ENCODE measurements around the gene CIAO2A.
A peak's percentile ranks its signal among the peaks of the same experiment; 100 is the strongest.

CIAO2A gene

DNA sequence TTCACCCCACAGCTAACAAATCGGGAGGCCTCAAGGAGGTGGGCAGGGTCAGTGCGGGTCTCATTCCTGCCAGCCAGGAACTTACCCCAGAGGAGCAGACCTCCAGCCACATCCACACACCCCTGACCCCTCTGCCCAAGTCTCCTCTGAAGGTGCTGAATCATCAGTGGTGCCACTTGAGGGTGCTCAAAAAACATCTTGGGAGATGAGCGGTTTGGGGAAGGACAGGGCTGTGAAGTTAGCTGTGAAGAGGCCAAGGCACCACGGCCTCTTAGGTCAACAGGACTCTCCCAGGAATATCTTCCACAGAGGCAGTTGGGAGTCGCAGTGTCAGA is 48.6 kb downstream of the CIAO2A start:
- Histone ChIP-seq H3K4me1 (ENCODE audit: control insufficient read depth, insufficient read depth, low read length) (peaks cover 20% of the 10 kb centered on the region), H3K36me3 (ENCODE audit: control insufficient read depth, insufficient read depth, low read length) (no peaks in the 10 kb centered on the region), H3K27me3 (ENCODE audit: control insufficient read depth, insufficient read depth, low read length) (peaks cover 7% of the 10 kb centered on the region), H3K4me3 (ENCODE audit: low read length) (peak overlapping the region; percentile 73), H3K9ac (ENCODE audit: low read length) (peak overlapping the region; percentile 72), H3K9me3 (ENCODE audit: control insufficient read depth, low read length) (no peaks in the 10 kb centered on the region)

GRCh38 chr15:64044300-64045100 is 49.1 kb downstream of the CIAO2A start:
- Histone ChIP-seq H3K27me3 (ENCODE audit: control insufficient read depth, insufficient read depth, low read length) (peaks cover 7% of the 10 kb centered on the region), H3K9ac (ENCODE audit: low read length) (peak overlapping the region; percentile 72), H3K4me1 (ENCODE audit: control insufficient read depth, insufficient read depth, low read length) (peaks cover 20% of the 10 kb centered on the region), H3K9me3 (ENCODE audit: control insufficient read depth, low read length) (no peaks in the 10 kb centered on the region), H3K4me3 (ENCODE audit: low read length) (peak overlapping the region; percentile 73), H3K36me3 (ENCODE audit: control insufficient read depth, insufficient read depth, low read length) (no peaks in the 10 kb centered on the region)

DNA sequence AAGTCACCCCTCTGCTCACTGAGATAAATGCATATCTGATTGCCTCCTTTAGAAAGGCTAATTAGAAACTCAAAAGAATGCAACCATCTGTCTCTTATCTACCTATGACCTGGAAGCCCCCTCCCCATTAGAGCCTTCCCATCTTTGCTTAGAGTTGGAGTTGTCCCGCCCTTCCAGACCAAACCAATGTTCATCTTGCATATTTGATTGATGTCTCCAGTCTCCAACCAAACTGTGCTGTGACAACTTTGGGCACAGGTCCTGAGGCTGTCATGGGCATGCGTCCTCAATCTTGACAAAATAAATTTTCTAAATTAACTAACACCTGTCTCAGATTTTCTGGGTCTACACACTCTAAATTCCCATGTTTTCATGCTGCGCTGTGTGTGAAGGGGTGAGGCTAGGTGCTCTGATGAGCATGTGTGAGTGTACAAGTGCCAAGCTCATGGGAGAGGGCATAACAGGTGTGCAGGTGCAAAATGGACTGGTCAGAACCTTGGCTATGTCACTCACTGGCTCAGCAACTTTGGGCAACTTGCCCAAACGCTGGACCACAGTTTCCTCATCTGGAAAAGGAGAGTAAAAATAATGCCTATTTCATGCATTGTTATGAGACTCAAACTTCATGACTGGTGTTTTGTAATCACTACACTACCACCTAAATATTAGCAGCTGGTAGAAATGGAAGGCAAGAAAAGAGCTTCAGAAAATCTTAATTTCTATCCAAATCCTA is 54.6 kb downstream of the CIAO2A start:
- H3K27me3 ChIP-seq (ENCODE audit: control insufficient read depth, insufficient read depth, low read length), result no peaks in the 10 kb centered on the region
- no peak overlapping the region for H3K9ac ChIP-seq (ENCODE audit: low read length)
- H3K36me3 ChIP-seq (ENCODE audit: control insufficient read depth, insufficient read depth, low read length), result peaks cover 12% of the 10 kb centered on the region
- no peak overlapping the region for H3K4me3 ChIP-seq (ENCODE audit: low read length)
- H3K4me1 ChIP-seq (ENCODE audit: control insufficient read depth, insufficient read depth, low read length), result no peaks in the 10 kb centered on the region
- H3K9me3 ChIP-seq (ENCODE audit: control insufficient read depth, low read length), result no peaks in the 10 kb centered on the region

GRCh38 chr15:64037966-64038365 is 55.7 kb downstream of the CIAO2A start:
- H3K9ac ChIP-seq (ENCODE audit: low read length), result no peak overlapping the region
- H3K36me3 ChIP-seq (ENCODE audit: control insufficient read depth, insufficient read depth, low read length), result peaks cover 12% of the 10 kb centered on the region
- H3K4me1 ChIP-seq (ENCODE audit: control insufficient read depth, insufficient read depth, low read length), result no peaks in the 10 kb centered on the region
- no peaks in the 10 kb centered on the region for H3K9me3 ChIP-seq (ENCODE audit: control insufficient read depth, low read length)
- no peak overlapping the region for H3K4me3 ChIP-seq (ENCODE audit: low read length)
- no peaks in the 10 kb centered on the region for H3K27me3 ChIP-seq (ENCODE audit: control insufficient read depth, insufficient read depth, low read length)

- no peaks in the 10 kb centered on the region for H3K27me3 ChIP-seq (ENCODE audit: control insufficient read depth, insufficient read depth, low read length)
- no peak overlapping the region for H3K9ac ChIP-seq (ENCODE audit: low read length)
- no peaks in the 10 kb centered on the region for H3K4me1 ChIP-seq (ENCODE audit: control insufficient read depth, insufficient read depth, low read length)
- H3K36me3 ChIP-seq (ENCODE audit: control insufficient read depth, insufficient read depth, low read length), result peaks cover 12% of the 10 kb centered on the region
- H3K9me3 ChIP-seq (ENCODE audit: control insufficient read depth, low read length), result no peaks in the 10 kb centered on the region
- no peak overlapping the region for H3K4me3 ChIP-seq (ENCODE audit: low read length)
Measured at GRCh38 chr15:64037116-64037515, 56.5 kb downstream of the CIAO2A start.

DNA sequence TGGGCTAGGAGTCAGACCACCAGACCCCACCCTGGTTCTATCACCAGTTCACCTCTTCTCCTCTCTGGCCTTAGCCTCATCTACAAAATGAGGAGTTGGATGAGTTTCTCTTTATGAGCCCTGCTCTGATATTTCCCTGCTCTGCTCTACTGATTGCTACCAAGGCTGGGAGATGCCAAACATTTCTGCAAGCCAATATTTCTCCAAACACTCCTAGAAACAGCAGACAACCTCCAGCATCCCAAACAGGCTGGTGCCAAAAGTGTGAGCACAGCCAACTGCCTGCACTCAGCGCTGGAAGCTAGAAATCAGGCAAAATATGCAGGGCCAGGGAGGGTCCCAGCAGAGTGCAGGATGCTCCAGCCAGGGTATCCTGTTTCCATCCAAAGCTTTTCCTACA is 58.1 kb downstream of the CIAO2A start:
- Histone ChIP-seq H3K36me3 (ENCODE audit: control insufficient read depth, insufficient read depth, low read length) (peaks cover 12% of the 10 kb centered on the region), H3K4me1 (ENCODE audit: control insufficient read depth, insufficient read depth, low read length) (no peaks in the 10 kb centered on the region), H3K4me3 (ENCODE audit: low read length) (no peak overlapping the region), H3K9me3 (ENCODE audit: control insufficient read depth, low read length) (no peaks in the 10 kb centered on the region), H3K27me3 (ENCODE audit: control insufficient read depth, insufficient read depth, low read length) (no peaks in the 10 kb centered on the region), H3K9ac (ENCODE audit: low read length) (no peak overlapping the region)

DNA sequence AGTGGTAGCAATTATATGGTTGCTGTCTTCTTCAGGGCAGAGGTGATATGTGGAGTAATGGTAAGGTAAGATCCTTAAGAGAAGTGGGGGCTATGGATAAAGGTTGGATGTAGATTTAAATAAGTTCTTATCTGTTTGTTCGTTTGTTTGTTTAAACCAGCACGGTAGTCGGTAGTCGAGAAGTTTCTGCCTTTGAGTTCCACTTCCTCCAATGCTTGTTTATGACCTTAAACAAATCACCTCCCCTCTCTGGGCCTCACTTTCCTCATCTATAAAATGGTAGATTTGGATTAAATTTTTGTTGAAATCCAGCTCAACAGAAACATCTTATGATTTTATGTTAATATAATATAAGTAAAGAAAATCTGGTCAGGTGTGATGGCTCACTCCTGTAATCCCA is 59.1 kb downstream of the CIAO2A start:
- Histone ChIP-seq H3K4me1 (ENCODE audit: control insufficient read depth, insufficient read depth, low read length) (peaks cover 1% of the 10 kb centered on the region), H3K36me3 (ENCODE audit: control insufficient read depth, insufficient read depth, low read length) (peaks cover 12% of the 10 kb centered on the region), H3K9me3 (ENCODE audit: control insufficient read depth, low read length) (no peaks in the 10 kb centered on the region), H3K27me3 (ENCODE audit: control insufficient read depth, insufficient read depth, low read length) (no peaks in the 10 kb centered on the region), H3K9ac (ENCODE audit: low read length) (no peak overlapping the region), H3K4me3 (ENCODE audit: low read length) (no peak overlapping the region)

DNA sequence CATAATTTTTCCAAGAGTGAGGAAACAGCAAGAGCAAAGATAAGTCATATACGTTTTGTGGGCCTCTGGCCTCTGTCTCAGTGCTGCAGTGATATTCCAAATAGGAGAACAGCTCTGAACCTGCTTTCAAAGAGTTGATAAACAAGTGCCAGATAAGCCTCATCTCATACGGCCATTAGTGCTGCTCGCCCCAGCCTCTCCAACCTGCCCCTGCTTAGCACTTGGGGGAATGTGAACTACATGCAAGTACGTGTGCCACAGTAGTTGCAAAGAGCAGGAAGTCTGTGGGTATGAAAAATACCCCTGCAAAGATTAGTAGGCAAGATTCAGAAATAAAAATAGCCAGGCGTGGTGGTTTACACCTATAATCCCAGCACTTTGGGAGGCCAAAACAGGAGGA is 61.3 kb downstream of the CIAO2A start:
- H3K4me1 ChIP-seq (ENCODE audit: control insufficient read depth, insufficient read depth, low read length), result peaks cover 11% of the 10 kb centered on the region
- no peaks in the 10 kb centered on the region for H3K27me3 ChIP-seq (ENCODE audit: control insufficient read depth, insufficient read depth, low read length)
- no peaks in the 10 kb centered on the region for H3K9me3 ChIP-seq (ENCODE audit: control insufficient read depth, low read length)
- H3K36me3 ChIP-seq (ENCODE audit: control insufficient read depth, insufficient read depth, low read length), result peaks cover 9% of the 10 kb centered on the region
- H3K4me3 ChIP-seq (ENCODE audit: low read length), result no peak overlapping the region
- no peak overlapping the region for H3K9ac ChIP-seq (ENCODE audit: low read length)

- Histone ChIP-seq H3K9me3 (ENCODE audit: control insufficient read depth, low read length) (no peaks in the 10 kb centered on the region), H3K9ac (ENCODE audit: low read length) (no peak overlapping the region), H3K36me3 (ENCODE audit: control insufficient read depth, insufficient read depth, low read length) (peaks cover 6% of the 10 kb centered on the region), H3K27me3 (ENCODE audit: control insufficient read depth, insufficient read depth, low read length) (no peaks in the 10 kb centered on the region), H3K4me1 (ENCODE audit: control insufficient read depth, insufficient read depth, low read length) (peaks cover 24% of the 10 kb centered on the region), H3K4me3 (ENCODE audit: low read length) (no peak overlapping the region)
Measured at GRCh38 chr15:64030123-64030522, 63.5 kb downstream of the CIAO2A start.

DNA sequence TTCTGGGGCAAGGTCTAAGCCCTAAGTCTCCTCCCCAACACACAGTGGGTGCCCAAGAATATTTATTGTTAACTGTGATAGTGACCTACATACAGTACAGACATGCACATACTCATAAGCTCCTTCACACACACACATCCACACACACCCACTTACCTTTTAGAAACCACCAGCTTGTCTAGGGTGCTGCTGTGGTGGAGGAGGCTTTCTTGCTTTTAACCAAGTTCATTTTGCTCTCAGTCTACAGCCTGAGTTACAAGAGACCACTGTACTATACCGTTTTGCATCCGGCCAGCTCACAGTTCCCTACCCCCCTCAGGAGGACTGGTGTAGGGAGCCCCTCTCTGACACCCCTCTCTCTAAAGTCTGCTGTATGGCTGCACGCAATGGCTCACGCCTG is 64.0 kb downstream of the CIAO2A start:
- no peaks in the 10 kb centered on the region for H3K9me3 ChIP-seq (ENCODE audit: control insufficient read depth, low read length)
- no peaks in the 10 kb centered on the region for H3K27me3 ChIP-seq (ENCODE audit: control insufficient read depth, insufficient read depth, low read length)
- peaks cover 29% of the 10 kb centered on the region for H3K4me1 ChIP-seq (ENCODE audit: control insufficient read depth, insufficient read depth, low read length)
- peaks cover 6% of the 10 kb centered on the region for H3K36me3 ChIP-seq (ENCODE audit: control insufficient read depth, insufficient read depth, low read length)
- no peak overlapping the region for H3K4me3 ChIP-seq (ENCODE audit: low read length)
- no peak overlapping the region for H3K9ac ChIP-seq (ENCODE audit: low read length)

DNA sequence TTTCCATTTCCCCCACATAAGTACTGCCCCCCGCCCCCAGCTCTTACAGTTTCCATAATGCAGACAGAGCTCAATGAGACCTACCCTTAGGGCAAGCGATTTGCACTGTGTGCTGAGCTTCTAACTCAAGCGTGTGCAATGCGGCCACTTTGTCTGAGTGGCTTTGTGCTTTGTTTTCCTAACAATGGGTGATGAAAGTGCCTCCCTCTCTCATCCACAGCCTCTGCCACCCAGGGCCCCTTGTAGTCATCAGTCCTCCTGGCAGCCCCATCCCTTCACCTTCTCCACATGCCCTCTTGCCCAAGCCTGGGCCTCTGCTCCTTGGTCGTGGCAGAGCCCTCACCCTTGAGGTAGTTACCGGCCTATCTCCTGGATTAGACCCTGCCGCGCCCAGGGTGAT is 64.5 kb downstream of the CIAO2A start:
- no peaks in the 10 kb centered on the region for H3K27me3 ChIP-seq (ENCODE audit: control insufficient read depth, insufficient read depth, low read length)
- H3K4me3 ChIP-seq (ENCODE audit: low read length), result no peak overlapping the region
- H3K4me1 ChIP-seq (ENCODE audit: control insufficient read depth, insufficient read depth, low read length), result peaks cover 34% of the 10 kb centered on the region
- peaks cover 1% of the 10 kb centered on the region for H3K36me3 ChIP-seq (ENCODE audit: control insufficient read depth, insufficient read depth, low read length)
- no peaks in the 10 kb centered on the region for H3K9me3 ChIP-seq (ENCODE audit: control insufficient read depth, low read length)
- no peak overlapping the region for H3K9ac ChIP-seq (ENCODE audit: low read length)

GRCh38 chr15:64026591-64026990 is 67.0 kb downstream of the CIAO2A start:
- Histone ChIP-seq H3K4me3 (ENCODE audit: low read length) (no peak overlapping the region), H3K4me1 (ENCODE audit: control insufficient read depth, insufficient read depth, low read length) (peaks cover 59% of the 10 kb centered on the region), H3K27me3 (ENCODE audit: control insufficient read depth, insufficient read depth, low read length) (no peaks in the 10 kb centered on the region)

More at GRCh38 chr15:64026591-64026990, 67.0 kb downstream of the CIAO2A start:
- H3K9me3 ChIP-seq (ENCODE audit: control insufficient read depth, low read length), result no peaks in the 10 kb centered on the region
- H3K9ac ChIP-seq (ENCODE audit: low read length), result no peak overlapping the region
- H3K36me3 ChIP-seq (ENCODE audit: control insufficient read depth, insufficient read depth, low read length), result no peaks in the 10 kb centered on the region

Measured in mucosa of stomach (tissue), 1 donor.